Karpas-422 (cell line): ENCODE results near the gene AGBL4. TPM values are rescaled to one million over a fixed set of nuclear protein-coding genes. Genes with fewer than 3 reads are reported as not detected.

Experiments used
- DNase-seq: peaks from one replicate; pipeline ENCODE4 v3.0.0-alpha.2; 2015
- H2AFZ ChIP-seq: fragments of 200-600 bp; sonication (generic); 2 replicates; pipeline ENCODE4 v1.6.1; 2014; ENCODE audit warnings: antibody characterized with exemption, low read length, mixed read lengths
- H3K27ac ChIP-seq: fragments of 200-600 bp; sonication (generic); 2 replicates; pipeline ENCODE4 v1.5.1; 2014; ENCODE audit warnings: mild to moderate bottlenecking, low read length, moderate library complexity
- H3K27me3 ChIP-seq: fragments of 200-600 bp; sonication (generic); 2 replicates; pipeline ENCODE4 v1.6.1; 2014; ENCODE audit warnings: low read length, mixed read lengths
- H3K36me3 ChIP-seq: fragments of 200-600 bp; sonication (generic); 2 replicates; pipeline ENCODE4 v1.6.1; 2014; ENCODE audit warnings: low read length, mixed read lengths; ENCODE audit not compliant: insufficient read depth
- H3K4me1 ChIP-seq: fragments of 200-600 bp; sonication (generic); 2 replicates; pipeline ENCODE4 v1.6.1; 2014; ENCODE audit warnings: mild to moderate bottlenecking, low read length, mixed read lengths
- H3K4me2 ChIP-seq: fragments of 200-600 bp; sonication (generic); 2 replicates; pipeline ENCODE4 v1.6.1; 2014; ENCODE audit warnings: low read length, low read depth, mild to moderate bottlenecking; ENCODE audit not compliant: poor library complexity, severe bottlenecking
- H3K4me3 ChIP-seq: fragments of 200-600 bp; sonication (generic); 2 replicates; pipeline ENCODE4 v1.5.1; 2014; ENCODE audit warnings: mild to moderate bottlenecking, antibody characterized with exemption, low read length, mixed read lengths
- H3K79me2 ChIP-seq: fragments of 200-600 bp; sonication (generic); 2 replicates; pipeline ENCODE4 v1.6.1; 2014; ENCODE audit warnings: mild to moderate bottlenecking, low read length, mixed read lengths
- H3K9ac ChIP-seq: fragments of 200-600 bp; sonication (generic); 2 replicates; pipeline ENCODE4 v1.6.0; 2014; ENCODE audit warnings: low read length
- H3K9me2 ChIP-seq: fragments of 200-600 bp; sonication (generic), shearing (Covaris generic); replicated peaks from 2 replicates; pipeline ENCODE4 v1.6.0; 2014; ENCODE audit warnings: mild to moderate bottlenecking, low read length, moderate library complexity; ENCODE audit not compliant: insufficient read depth
- H3K9me3 ChIP-seq: fragments of 300-700, 200-600 bp; sonication (generic); 2 replicates; pipeline ENCODE4 v1.6.1; 2014; ENCODE audit warnings: low read length, mixed read lengths
- H4K20me1 ChIP-seq: fragments of 200-600 bp; sonication (generic); 2 replicates; pipeline ENCODE4 v1.6.1; 2014; ENCODE audit warnings: mild to moderate bottlenecking, antibody characterized with exemption, low read length, low read depth; ENCODE audit not compliant: insufficient read depth
- total RNA-seq: library from RNA; depleted of rRNA; stranded (reverse); fragments of >200 nt; shearing (Covaris generic); gene quantifications from 2 replicates; pipeline ENCODE4 v1.2.3, GENCODE V29; 2014; ENCODE audit warnings: low replicate concordance

Gene AGBL4
- total RNA-seq, 1 experiment from 2014 or later = not detected

DNA sequence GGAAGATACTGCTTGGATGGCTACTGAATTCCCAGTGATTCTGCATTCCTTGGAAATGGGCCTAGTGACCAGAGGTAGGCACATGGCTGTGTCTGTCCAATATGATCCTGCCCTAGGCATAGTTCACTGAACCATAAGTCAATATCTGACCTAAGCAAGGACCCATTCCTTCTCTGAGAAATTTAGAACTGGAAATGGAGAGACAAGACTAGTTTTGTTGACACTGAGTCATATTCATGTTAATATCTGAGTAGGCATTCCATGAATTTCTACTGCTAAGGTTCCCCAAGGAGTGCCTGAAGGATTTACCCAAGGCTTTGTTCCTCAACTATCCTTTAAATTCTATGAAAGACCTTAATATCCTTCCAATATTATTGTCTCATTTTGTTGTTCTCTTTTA is 917.3 kb downstream of the AGBL4 start:
- no peak overlapping the region for H3K4me2 ChIP-seq
- no peaks in the 10 kb centered on the region for H4K20me1 ChIP-seq
- no peak overlapping the region for H2AFZ ChIP-seq
- no peaks in the 10 kb centered on the region for H3K79me2 ChIP-seq
- H3K9me2 ChIP-seq = no peaks in the 10 kb centered on the region
- H3K36me3 ChIP-seq = no peaks in the 10 kb centered on the region
- H3K4me3 ChIP-seq = no peak overlapping the region
- no peak overlapping the region for H3K27ac ChIP-seq
- H3K27me3 ChIP-seq = no peaks in the 10 kb centered on the region
- H3K9me3 ChIP-seq = no peaks in the 10 kb centered on the region
- H3K9ac ChIP-seq = no peak overlapping the region
- H3K4me1 ChIP-seq = peaks cover 8% of the 10 kb centered on the region
- DNase-seq = no peak

DNA sequence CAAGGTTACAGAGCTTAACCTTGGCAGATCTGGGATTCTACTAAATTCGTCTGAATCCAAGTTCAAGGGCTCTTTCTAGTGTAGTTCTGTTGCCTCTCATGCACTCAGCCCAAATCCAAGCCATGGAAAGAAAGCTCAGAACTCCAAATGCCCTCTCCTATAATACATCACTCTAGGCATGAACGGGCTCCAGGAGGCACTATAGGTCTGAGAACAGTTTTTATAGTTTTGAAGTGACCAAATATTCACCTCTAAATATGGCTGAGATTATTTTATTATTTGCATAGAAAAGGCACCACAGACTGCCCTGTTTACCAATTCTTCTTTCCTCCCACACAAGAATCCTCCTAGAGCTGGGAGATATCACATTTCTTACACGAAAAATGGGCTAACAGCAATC is 919.2 kb downstream of the AGBL4 start:
- H4K20me1 ChIP-seq = no peaks in the 10 kb centered on the region
- no peak for DNase-seq
- no peaks in the 10 kb centered on the region for H3K9me2 ChIP-seq

DNA sequence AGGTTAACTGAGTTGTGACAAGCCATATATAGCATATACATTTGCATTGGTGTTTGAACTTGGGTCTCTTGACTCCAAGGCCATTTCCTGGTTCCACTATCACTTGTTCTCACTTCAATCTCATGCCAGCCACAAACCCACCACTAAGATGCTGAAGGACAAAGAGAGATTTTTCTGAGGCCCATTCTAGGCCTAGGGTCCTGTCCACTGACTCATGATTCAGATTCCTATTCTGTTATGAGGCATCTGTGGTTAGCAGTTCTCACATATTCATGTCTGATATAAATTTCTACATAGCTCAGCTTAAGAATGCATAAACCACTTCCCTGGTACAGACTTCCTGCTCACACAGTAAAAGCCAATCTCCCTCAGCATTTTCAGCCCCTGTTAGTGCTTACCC is 921.0 kb downstream of the AGBL4 start:
- no peaks in the 10 kb centered on the region for H3K79me2 ChIP-seq
- H4K20me1 ChIP-seq = no peaks in the 10 kb centered on the region
- H3K9me3 ChIP-seq = no peaks in the 10 kb centered on the region
- peaks cover 8% of the 10 kb centered on the region for H3K4me1 ChIP-seq
- no peak overlapping the region for H3K27ac ChIP-seq
- no peaks in the 10 kb centered on the region for H3K36me3 ChIP-seq
- no peak overlapping the region for H2AFZ ChIP-seq
- H3K27me3 ChIP-seq = no peaks in the 10 kb centered on the region
- H3K9me2 ChIP-seq = no peaks in the 10 kb centered on the region
- no peak for DNase-seq
- H3K9ac ChIP-seq = no peak overlapping the region
- no peak overlapping the region for H3K4me3 ChIP-seq
- H3K4me2 ChIP-seq = no peak overlapping the region

More for the DNA sequence above, 919.2 kb downstream of the AGBL4 start:
- Histone ChIP-seq H3K4me1 (peaks cover 8% of the 10 kb centered on the region), H3K27me3 (no peaks in the 10 kb centered on the region), H3K9ac (no peak overlapping the region), H3K9me3 (no peaks in the 10 kb centered on the region), H3K27ac (no peak overlapping the region), H3K79me2 (no peaks in the 10 kb centered on the region), H2AFZ (no peak overlapping the region), H3K36me3 (no peaks in the 10 kb centered on the region), H3K4me3 (no peak overlapping the region), H3K4me2 (no peak overlapping the region)

DNA sequence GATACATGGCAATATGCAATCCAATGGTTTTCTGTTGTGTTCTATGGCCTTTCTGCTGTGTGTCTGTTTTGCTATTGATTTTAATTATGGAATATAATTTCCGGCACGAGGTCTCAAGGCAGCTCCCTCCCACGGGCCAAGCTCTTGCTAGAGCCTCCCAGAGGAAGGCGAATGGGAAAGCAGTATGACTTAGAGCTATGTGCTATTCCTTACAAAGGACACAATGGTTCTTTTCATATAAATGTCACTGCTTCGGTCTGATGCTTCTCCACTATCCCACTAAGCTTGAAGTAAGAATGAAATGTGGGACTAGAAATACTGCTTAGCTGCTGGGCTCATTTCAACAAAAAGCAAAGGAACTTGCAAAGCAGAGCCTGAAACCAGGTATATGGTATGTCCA is 924.9 kb downstream of the AGBL4 start:
- no peak overlapping the region for H3K4me3 ChIP-seq
- H3K27me3 ChIP-seq = no peaks in the 10 kb centered on the region
- H3K79me2 ChIP-seq = no peaks in the 10 kb centered on the region
- no peaks in the 10 kb centered on the region for H3K9me3 ChIP-seq
- H3K36me3 ChIP-seq = no peaks in the 10 kb centered on the region
- H3K4me2 ChIP-seq = no peak overlapping the region
- no peaks in the 10 kb centered on the region for H3K9me2 ChIP-seq
- H3K9ac ChIP-seq = no peak overlapping the region
- H3K4me1 ChIP-seq = no peaks in the 10 kb centered on the region
- no peak overlapping the region for H3K27ac ChIP-seq
- H4K20me1 ChIP-seq = no peaks in the 10 kb centered on the region
- no peak overlapping the region for H2AFZ ChIP-seq
- DNase-seq = no peak

DNA sequence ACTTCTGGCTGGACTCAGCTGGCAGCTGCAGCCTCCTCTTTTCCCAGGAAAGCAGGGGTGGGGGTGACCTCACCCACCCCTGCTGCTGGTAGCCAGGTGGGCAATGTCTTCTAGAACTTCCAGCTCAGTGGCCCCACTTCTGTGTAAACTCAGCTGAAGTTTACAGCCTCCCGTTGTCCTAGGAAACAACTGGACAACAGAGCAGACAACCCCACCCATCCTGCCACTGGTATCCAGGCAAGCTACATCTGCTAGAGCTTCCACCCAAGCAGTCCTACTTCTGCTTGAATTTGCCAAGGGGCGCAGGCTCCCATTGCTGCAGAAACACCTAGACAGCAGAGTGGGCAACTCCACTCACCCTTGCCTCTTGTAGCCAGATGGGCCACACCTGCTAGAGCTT is 937.4 kb downstream of the AGBL4 start:
- Histone ChIP-seq H2AFZ (no peak overlapping the region), H3K4me1 (no peaks in the 10 kb centered on the region), H3K36me3 (no peaks in the 10 kb centered on the region), H3K27me3 (peaks cover 4% of the 10 kb centered on the region; the same call in 1 of the 2 replicates), H3K9me2 (0 out of 2 replicates have a peak, but pooled peaks cover 3% of the 10 kb centered on the region), H3K4me3 (no peak overlapping the region), H4K20me1 (no peaks in the 10 kb centered on the region), H3K4me2 (no peak overlapping the region), H3K9ac (no peak overlapping the region), H3K9me3 (no peaks in the 10 kb centered on the region), H3K27ac (no peak overlapping the region), H3K79me2 (no peaks in the 10 kb centered on the region)
- no peak for DNase-seq

DNA sequence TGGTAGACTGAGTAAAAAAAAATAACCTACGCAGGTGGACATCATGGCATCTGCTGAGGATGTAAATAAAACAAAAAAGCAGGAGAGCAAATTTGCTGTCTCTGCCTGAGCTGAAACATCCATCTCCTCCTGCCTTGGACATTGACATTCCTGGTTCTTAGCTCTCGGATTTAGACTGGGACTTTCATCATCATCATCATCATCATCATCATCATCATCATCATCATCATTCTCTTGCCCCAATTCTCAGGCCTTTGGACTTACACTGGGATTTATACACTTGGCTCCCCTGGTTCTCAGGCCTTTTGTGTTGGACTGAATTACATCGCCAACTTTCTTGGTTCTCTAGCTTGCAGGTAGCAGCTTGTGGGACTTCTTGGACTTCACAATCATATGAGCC is 938.7 kb downstream of the AGBL4 start:
- Histone ChIP-seq H3K9me2 (peaks cover 3% of the 10 kb centered on the region; the same call in 1 of the 2 replicates), H3K4me1 (no peaks in the 10 kb centered on the region), H3K9ac (no peak overlapping the region), H3K79me2 (no peaks in the 10 kb centered on the region), H3K27ac (no peak overlapping the region), H2AFZ (no peak overlapping the region), H3K36me3 (no peaks in the 10 kb centered on the region), H3K4me3 (no peak overlapping the region), H3K27me3 (peaks cover 4% of the 10 kb centered on the region; the same call in 1 of the 2 replicates), H3K9me3 (no peaks in the 10 kb centered on the region), H3K4me2 (no peak overlapping the region), H4K20me1 (no peaks in the 10 kb centered on the region)
- DNase-seq = no peak

DNA sequence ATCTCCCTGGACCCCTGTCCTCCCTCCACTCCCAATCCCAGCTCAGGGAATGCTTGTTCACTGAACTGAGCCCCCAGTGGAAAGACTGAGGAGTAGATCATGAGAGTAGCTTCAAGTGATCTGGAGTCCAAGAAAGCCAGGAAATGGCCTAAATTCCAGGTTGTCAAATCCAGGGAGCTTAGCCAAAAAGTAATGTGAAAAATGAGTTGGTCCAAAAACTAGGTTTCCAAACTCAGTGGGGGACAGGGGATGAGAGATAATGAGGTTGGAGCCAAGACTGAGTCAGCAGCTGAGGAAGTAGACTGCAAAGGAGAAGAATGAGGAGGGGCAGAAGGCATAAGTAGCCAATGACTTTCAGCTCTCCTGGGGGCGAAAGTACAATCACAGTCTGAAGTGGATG is 963.0 kb downstream of the AGBL4 start:
- Histone ChIP-seq H3K9me2 (no peaks in the 10 kb centered on the region), H3K27me3 (no peaks in the 10 kb centered on the region), H3K36me3 (no peaks in the 10 kb centered on the region), H3K9me3 (no peaks in the 10 kb centered on the region), H4K20me1 (no peaks in the 10 kb centered on the region), H3K4me3 (no peak overlapping the region), H3K27ac (no peak overlapping the region), H3K79me2 (no peaks in the 10 kb centered on the region), H3K4me1 (no peaks in the 10 kb centered on the region), H3K9ac (no peak overlapping the region), H2AFZ (no peak overlapping the region), H3K4me2 (no peak overlapping the region)
- DNase-seq = no peak

DNA sequence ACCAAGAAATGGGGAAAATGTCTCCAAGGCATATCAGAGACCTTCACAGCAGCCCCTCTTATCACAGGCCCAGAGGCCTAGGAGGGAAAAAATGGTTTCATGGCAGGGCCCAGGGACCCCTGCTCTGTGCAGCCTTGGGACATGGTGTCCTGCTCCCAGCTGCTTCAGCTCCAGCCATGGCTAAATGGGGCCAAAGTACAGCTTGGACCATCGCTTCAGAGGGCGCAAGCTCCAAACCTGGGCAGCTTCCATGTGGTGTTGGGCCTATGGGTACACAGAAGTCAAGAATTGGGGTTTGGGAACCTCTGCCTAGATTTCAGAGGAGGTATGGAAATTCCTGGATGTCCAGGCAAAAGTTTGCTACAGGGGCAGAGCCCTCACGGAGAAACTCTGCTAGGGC is 964.7 kb downstream of the AGBL4 start:
- no peak overlapping the region for H3K9ac ChIP-seq
- no peak overlapping the region for H3K4me3 ChIP-seq
- no peak overlapping the region for H3K27ac ChIP-seq
- no peaks in the 10 kb centered on the region for H4K20me1 ChIP-seq
- no peaks in the 10 kb centered on the region for H3K4me1 ChIP-seq
- no peaks in the 10 kb centered on the region for H3K9me3 ChIP-seq
- no peaks in the 10 kb centered on the region for H3K9me2 ChIP-seq
- DNase-seq = no peak
- no peaks in the 10 kb centered on the region for H3K79me2 ChIP-seq
- no peaks in the 10 kb centered on the region for H3K36me3 ChIP-seq
- no peak overlapping the region for H2AFZ ChIP-seq
- no peaks in the 10 kb centered on the region for H3K27me3 ChIP-seq
- no peak overlapping the region for H3K4me2 ChIP-seq

DNA sequence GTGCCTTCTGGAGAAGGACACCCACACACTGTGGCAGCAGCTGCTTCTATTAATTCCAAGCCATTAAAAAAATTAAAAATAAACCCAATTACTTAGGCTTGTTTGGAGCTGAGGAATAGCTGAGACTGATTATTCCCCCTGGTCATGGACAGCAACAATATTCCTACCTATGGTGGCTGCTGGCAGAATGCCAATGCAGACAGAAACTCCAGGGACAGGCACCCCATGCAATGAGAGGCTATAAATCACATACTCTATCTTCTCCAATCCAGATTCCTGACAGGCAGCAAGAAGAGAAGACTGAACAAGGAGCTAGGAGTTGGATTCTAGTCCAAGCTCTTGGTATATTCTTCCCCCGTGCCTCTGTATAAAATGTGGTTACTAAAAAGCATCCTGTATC is 971.7 kb downstream of the AGBL4 start:
- H3K9me2 ChIP-seq = no peaks in the 10 kb centered on the region
- H3K4me1 ChIP-seq = no peaks in the 10 kb centered on the region
- H3K9me3 ChIP-seq = no peaks in the 10 kb centered on the region
- no peak overlapping the region for H3K4me2 ChIP-seq
- H3K27me3 ChIP-seq = no peaks in the 10 kb centered on the region
- no peak overlapping the region for H3K9ac ChIP-seq
- H3K4me3 ChIP-seq = no peak overlapping the region
- no peak for DNase-seq
- no peaks in the 10 kb centered on the region for H3K79me2 ChIP-seq
- H3K36me3 ChIP-seq = no peaks in the 10 kb centered on the region
- no peaks in the 10 kb centered on the region for H4K20me1 ChIP-seq
- H3K27ac ChIP-seq = no peak overlapping the region
- H2AFZ ChIP-seq = no peak overlapping the region
